HG02852 (cell line): ENCODE measurements around the gene GRID2.

ENCODE experiments used
- ATAC-seq: cut with Tn5 transposase; IDR thresholded peaks from one replicate; pipeline ENCODE4 v1.9.1; 2021; ENCODE audit warnings: mild to moderate bottlenecking, moderate library complexity; ENCODE audit not compliant: unreplicated experiment

The GRID2 gene

DNA sequence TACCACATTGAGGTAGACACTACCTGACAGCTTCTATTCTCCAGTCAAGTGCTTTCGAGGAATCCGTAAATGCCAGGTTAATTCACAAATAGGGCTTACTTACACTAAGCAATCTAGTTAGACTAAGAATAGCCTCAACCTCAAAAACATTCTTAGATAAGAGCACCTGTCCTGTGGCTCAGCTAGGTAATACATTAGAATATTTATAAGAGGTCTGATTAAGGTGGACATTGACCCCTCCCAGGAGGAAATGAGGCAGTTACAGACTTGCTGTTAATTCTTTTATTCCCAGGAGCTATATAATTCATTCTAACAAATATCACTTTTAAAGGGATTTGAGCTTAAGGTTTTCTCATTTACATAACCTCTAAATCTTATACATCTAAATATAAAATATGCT, 758.1 kb downstream of the GRID2 start:
- no peak for ATAC-seq

DNA sequence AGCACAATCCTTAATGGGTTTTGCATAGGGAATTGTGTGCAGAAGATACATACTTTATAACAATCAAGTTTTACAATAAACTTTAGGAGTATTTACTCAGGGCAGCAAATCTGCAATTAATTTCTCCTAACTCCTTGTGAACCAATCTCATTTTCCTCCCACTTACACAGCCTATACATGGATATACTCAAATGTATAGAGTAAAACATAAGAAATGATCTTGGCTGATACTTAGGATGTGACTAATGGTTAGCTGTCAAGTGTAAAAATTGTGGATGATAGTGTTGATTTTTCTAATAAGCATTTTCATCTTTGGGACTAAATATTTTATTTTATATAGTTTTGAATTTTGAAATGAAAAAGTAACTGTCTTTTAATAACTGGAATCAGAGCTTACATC, 759.6 kb downstream of the GRID2 start:
- ATAC-seq, result no peak

DNA sequence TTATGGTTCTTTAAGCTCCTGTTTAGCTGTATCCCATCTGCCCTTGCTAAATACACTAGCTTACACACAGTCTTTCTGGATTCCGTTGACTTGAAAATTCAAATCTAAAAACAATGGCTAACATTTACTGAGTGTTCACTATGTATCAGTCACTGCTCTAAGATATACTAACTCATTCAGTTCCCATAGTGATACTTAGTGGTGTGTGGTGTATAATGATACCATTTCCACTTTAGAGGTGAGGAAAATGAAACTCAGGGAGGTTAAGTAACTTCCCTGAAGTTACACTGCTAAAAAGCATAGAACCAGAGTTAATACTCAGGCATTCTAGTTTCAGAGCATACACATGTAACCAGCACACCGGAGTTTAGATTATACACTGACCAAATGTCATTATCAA, 762.0 kb downstream of the GRID2 start:
- ATAC-seq, result no peak

DNA sequence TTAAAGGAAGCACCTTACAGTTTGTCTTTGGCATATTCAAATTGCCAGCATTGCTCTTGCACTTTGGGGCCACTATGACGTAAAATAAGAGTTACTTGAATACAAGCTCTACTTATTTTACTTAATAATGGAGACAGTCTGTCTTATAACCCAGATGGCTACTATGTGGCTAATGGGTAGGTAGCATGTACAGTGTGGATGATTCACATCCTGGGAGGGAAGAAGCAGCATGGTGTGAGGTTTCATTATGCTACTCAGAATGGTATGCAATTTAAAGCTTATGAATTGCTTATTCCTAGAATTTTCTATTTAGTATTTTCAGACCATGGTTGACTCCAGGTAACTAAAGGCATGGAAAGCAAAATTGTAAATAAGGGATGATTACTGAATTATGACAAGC, 763.0 kb downstream of the GRID2 start:
- no peak for ATAC-seq

DNA sequence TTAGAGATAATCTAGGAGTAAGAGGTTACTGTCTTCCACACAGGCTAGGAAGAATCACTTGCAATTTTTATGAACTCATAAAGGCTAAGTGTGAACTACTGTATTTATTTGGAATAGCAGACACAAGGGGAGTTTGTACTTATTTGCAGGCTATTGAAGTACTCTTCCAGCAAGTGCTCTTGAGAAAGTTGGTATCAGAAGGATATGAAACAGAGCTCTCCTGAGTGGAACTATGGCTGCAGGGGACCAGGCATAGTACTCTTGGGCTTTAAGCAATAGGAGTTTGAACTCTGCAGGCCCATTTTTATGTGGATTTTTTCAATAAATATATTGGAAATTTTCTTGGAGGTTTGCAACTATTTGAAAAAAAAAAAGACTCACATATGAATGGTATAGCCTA, 768.5 kb downstream of the GRID2 start:
- no peak for ATAC-seq

DNA sequence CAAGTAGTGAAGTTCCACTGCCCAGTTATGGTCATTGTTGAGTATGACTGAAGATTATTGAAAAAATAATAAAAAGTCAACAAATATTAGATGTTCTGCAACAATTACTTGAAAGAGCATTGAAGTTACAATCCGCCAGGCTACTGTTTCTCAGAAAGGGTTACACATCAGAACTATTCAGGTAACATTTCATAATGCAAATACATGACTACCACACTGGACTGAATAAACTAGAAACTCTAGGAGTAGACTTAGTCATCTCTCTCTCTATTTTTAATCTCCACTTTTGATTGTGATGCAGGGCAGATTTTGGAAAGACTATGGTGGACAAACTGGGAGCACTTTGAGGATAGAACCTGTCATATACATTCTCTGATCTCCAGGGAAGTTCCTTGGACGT, 776.5 kb downstream of the GRID2 start:
- ATAC-seq, result no peak

DNA sequence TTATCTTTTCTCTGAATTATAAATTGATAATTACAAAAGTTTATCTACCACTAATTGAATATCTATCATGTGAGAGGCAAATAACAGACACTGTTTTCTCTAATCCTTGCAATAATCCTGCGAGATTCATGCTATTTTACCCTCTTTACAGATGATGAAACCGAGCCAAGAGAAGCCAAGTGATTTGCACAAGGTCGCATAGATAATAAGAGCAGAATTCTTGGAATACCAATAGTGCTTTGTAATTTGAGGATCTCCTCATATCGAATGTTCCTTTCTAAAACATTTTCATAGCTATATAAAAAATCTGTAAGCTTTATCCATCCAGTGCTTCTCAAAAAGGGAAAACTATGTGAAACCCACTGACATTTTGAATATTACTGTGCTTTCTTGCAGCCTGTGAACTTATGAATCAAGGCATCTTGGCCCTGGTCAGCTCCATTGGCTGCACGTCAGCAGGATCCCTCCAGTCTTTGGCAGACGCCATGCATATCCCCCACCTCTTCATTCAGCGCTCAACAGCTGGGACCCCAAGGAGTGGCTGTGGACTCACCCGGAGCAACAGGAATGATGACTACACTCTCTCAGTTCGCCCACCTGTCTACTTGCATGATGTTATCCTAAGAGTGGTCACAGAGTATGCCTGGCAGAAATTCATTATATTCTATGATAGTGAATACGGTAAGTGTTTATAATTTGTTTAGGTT, 781.0 kb downstream of the GRID2 start:
- no peak for ATAC-seq

DNA sequence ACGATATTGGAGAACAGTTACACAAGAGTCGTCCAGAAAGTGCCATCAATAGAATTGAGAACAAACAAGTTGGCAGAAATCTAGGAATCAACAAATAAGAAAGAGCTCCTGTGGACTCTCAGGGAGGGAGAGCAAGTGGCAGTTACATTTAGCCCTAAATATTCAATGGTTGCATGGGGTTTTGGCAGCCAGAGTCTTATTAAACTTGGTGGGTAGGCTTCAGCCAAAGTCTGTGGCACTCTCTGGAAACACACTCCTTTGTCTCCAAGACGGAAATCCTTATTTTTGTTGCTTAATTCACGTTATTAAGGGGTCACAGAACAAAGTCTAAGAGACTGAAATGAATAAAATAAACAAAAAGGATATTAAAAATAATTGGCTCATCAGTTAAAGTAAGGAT, 782.6 kb downstream of the GRID2 start:
- ATAC-seq, result no peak

DNA sequence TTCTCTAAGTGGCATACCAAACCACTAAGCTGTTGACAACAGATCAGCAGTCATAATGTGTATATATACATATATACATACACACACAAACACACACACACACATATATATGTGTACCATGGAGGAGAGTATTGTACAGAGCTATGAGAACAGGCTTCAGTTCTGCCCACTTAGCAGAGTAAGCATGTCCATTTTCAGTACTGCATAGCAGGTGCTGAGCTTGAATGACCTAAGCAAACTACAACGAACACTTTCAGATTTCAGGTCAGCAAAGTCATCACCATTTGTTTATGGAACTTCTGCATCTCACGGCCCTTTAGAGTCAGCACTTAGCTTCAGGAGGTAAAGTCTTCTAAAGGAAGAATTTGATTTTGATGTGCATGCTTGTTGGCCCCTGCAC, 789.0 kb downstream of the GRID2 start:
- no peak for ATAC-seq

DNA sequence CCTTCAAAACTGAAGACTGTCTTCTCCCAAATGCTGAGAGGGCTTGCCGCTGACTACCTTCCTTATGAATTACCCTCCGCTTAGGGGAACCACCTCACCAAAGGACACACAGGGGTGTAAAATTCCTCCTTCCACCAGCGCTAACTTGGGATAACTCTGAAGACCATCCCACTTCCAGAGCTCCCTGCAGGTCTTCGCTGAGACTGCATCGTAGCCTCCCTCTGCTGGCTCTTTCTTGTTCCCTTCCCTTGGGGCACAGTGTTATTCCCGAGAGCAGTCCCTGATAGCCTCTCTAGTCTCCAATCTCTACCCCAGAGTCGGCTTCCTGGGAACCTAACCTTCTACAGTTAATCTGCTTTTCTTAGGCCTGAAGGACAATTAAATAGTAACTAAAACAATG, 799.3 kb downstream of the GRID2 start:
- ATAC-seq, result no peak

DNA sequence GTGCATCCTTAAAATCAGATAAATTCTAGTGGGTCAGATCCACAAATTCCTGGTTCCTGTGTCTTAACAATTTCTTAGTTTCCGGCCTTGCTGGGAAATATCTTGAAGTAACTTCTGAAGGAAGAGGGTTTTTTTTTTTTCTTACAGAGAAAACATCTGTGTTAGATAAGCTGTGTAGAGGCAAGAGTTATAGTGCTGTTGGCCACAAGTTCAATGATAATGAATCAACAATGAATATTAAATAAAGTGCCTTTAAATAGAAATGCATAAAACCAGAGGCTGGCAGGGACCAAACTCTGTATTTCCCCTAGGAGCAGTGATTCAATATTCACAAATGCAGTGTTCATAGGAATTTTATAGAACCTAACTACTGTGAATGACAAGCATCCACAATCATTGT, 812.9 kb downstream of the GRID2 start:
- ATAC-seq, result no peak

DNA sequence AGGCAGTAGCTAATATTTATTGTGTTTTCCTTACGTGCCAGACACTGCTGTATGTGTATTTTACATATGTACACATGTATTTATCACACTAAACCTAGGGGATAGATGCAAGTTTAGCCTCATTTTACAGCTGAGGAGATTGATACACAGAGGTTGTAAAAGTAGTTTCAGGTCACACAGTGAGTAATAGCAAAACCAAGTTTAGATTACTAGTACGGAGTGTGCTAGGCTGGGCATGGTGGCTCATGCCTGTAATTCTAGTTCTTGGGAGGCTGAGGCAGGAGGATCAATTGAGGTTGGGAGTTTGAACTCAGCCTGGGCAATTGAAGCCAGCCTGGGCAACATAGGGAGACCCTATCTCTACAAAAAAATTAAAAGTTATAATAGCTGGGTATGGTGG, 823.7 kb downstream of the GRID2 start:
- ATAC-seq, result no peak

DNA sequence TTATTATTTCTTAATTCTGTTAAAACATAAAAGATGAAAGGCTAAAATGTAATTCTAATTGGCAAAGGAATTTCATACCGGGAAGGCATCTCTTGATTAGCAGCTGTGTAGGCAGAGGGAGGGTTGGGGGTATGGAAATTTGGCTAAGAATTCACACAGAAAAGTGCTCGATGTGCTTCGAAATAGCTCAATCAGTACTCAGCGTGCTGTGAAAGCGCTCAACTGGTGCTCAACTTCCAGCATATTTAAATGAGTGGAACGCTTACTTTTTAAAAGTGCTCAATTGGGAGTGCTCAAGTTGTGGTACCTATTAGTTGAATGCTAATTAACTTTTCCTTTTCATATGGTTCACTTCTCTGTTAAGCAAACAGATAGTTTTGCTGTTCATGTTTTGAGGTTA, 828.9 kb downstream of the GRID2 start:
- ATAC-seq, result no peak

DNA sequence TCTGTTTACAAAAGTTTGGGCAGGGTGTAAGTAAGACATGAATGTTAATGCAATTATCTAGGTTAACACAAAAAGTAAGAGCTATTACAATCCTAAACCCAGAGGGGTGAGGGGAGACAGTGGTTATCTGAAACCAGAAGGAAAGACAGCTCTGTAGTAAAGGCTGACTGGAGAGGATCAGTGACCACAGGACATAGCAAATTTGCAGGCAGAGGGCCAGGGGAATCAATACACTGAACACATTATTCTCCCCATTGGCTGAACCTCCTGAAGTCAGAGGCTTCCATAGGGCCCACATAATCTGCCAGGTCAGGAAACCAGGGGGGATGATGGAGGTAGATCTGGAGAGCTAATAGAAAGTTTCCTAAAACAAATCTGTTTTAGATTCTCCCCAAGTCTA, 835.4 kb downstream of the GRID2 start:
- no peak for ATAC-seq

DNA sequence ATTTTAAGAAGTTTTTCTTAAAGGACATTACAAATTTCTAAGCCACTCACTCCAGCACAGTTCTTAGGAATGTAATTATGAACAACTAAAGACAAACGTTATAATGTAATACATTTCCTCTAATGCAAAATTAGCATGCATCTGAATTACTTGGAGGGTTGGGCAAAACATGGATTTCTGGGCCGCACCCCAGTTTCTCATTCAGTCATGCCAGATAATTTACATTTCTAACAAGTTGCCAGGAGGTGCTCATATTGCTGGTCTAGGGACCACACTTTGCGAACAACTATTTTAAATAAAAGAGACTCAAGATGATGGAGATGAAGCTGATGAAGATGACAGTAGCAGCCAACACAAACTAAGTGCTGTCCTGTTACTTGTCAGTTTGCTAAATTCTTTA, 840.1 kb downstream of the GRID2 start:
- ATAC-seq, result no peak

DNA sequence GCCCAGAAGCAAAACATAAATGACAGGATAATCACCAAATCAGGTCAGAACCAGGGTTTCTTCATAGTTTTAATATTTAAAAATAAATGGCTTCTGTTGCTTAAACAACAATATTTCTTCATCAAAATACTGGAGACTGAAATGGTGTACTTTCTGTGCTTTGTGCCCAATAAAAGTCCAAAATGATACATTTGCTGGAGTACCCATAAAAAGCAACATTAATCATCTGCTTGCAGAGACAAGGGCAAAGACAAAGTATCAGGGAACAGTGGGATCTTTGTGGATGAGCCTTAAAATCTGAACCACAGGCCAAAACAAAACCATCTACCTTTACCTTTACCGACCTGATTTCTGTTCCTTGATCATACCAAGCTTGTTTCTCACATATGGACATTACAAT, 840.9 kb downstream of the GRID2 start:
- ATAC-seq, result no peak

DNA sequence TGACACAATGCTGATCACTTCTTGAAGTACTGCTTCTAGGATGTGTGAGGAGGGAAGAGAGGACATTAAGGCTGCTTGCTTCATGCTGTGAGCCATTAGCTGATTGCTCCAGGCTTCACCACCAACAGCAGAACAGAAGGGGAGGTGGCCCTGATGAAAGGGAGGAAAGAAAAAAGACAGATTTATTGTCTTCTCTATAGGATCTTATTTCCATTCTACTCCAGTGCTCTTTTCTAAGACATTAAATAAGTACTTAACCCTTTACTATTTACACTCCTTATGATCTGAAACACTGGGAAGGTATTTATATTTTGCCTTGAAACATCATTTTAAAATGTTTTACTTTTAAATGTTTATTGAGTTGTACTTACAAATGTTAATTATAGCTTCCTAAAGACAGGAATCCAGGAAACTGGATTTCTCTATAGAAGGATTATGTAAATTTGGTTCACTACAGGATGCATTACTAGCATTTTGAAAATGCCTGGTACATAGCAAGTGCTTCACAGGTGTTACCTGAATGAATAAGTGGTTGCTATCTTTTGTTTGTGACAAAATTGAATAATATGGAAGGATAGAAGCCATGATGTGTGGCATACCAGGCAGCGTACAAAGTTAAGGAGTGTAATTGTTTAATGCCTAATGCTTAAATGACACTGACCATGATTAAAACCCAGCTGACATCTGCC, 843.9 kb downstream of the GRID2 start:
- ATAC-seq, result no peak

DNA sequence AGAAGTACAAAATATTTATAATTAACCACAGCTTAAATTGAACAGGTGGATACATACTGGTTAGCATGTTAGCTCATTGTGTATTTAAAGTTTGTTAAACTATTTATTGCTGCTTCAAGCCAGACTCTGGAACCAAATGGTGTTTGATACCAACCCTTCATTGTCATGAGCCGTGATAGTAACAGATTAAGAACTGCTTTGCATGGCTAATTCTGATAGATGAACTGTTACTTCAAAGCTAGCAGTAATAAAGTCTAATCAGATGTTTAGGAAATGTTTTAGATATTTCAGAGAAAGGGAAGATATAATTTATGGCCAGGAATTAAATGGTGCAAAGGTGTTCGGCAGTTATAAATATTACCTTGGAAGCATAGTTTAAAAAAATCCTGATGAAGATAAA, 848.7 kb downstream of the GRID2 start:
- ATAC-seq, result no peak

DNA sequence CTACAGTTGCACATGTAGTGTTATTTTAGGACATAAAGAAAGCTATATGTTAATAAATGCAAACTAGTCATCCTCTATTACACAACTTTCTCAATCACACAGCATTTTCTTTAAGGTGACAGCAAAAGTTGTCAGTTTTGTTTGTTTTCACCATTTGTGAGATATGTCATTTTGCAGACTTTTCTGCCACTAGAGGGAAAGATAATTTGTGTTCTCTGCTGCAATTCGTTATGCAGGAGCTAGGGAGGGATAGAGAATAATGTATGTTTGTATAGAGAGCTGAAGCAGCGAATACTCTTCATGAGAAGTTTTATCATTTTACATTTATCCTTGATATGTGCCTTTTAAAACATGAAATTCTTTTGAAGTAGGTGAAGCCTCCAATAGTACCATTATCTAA, 854.2 kb downstream of the GRID2 start:
- ATAC-seq, result no peak

DNA sequence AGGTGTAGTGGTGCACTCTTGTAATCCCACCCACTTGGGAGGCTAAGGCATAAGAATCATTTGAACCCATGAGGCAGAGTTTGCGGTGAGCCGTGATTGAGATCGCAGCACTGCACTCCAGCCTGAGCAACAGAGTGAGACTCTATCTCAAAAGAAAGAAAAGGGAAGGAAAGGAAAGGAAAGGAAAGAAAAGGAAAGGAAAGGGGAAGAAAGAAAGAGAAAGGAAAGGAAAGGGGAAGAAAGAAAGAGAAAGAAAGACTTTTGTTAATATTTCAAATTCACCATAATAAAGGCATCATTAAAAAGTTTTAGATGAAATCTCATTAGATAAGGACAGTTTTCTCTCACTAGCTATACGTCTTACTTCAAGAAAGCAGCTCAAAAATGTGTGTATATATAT, 864.3 kb downstream of the GRID2 start:
- ATAC-seq, result no peak

DNA sequence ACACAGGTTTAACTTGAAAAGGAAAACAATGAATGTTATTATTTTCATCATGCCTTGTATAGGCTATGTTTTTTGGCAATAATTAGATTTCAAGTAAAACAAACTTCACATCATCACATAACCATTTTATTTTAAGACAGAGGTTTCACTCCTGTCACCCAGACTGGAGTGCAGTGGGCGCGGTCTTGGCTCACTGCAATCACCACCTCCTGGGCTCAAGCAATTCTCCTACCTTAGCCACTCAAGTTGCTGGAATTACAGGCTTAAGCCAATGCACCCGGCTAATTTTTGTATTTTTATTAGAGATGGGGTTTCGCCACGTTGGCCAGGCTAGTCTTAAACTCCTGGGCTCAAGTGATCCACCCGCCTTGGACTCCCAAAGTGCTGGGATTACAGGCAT, 866.2 kb downstream of the GRID2 start:
- ATAC-seq, result no peak

DNA sequence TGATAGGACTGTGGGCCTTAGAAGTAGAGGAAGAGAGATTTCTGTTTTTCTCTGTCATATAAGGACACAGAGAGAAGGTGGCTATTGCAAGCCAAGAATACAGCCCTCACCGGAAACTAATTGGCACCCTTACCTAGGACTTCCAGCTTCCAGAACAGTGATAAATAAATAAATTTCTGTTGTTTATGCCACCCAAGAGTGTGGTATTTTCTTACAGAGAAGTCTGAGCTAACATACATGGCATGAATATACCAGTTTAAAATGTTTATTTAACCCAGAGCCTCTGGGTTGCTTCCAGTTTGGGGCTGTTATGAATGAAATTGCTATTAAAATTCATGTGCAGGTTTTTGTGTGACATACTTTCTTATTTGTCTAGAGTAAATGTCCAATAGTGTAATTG, 870.8 kb downstream of the GRID2 start:
- ATAC-seq, result no peak

DNA sequence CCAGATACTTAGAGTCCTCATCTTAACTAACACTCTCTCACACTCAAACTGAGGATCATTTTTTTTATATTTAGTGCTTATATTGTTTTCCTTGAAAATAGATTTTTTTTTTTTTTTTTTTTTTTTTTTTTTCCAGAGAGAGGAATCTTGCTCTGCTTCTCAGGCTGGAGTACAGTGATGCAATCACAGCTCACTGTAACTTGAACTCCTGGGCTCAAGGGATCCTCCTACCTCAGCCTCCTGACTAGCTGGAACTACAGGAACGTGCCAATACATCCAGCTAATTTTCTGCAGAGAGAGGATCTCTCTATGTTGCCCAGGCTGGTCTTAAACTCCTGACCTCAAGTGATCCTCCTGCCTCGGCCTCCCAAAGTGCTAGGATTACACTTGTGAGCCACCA, 874.5 kb downstream of the GRID2 start:
- no peak for ATAC-seq
